ENCODE measurements around the gene THAP8. TPM values are rescaled to one million over a fixed set of nuclear protein-coding genes. Genes with fewer than 3 reads are reported as not detected.

The THAP8 gene
- total and polyA plus RNA-seq, 2 of the 13 experiments (the other 11 are each of a cell fraction or from before 2014, with no cell fraction given), result 1.7 to 3.7 TPM

- TF ChIP-seq HNF1A (IDR thresholded peaks at IDR 0.05; ENCODE audit: low read depth), result no peak
- no peak for TF ChIP-seq HNF1A (CRISPR knock-in tag; IDR thresholded peaks at IDR 0.05; ENCODE audit: borderline replicate concordance)
- TF ChIP-seq ZNF33B (CRISPR knock-in tag; IDR thresholded peaks at IDR 0.05), result 0 out of 2 replicates have a peak, but pooled peaks have one; percentile 3
- TF ChIP-seq ATM (IDR thresholded peaks at IDR 0.05; ENCODE audit: borderline replicate concordance), result no peak
- no peak for TF ChIP-seq EP300 (IDR thresholded peaks at IDR 0.05; ENCODE audit: low read depth in 2 of 2, low read length in 2 of 2)
- no peak for TF ChIP-seq EP300 (CRISPR knock-in tag; IDR thresholded peaks at IDR 0.05; ENCODE audit: borderline replicate concordance)
- no peak for TF ChIP-seq NR1H2 (CRISPR knock-in tag; IDR thresholded peaks at IDR 0.05; ENCODE audit: borderline replicate concordance, low read depth)
- no peak for TF ChIP-seq ZNF251 (CRISPR knock-in tag; IDR thresholded peaks at IDR 0.05)
- no peak for TF ChIP-seq FOSL2 (CRISPR knock-in tag; IDR thresholded peaks at IDR 0.05)
- TF ChIP-seq RBFOX2 (IDR thresholded peaks at IDR 0.05; ENCODE audit: low read depth, low read length), result 0 out of 2 replicates have a peak, but pooled peaks have one; percentile 8
- no peak for TF ChIP-seq DMAP1 (CRISPR knock-in tag; IDR thresholded peaks at IDR 0.05)
- no peak for TF ChIP-seq CREBL2 (CRISPR knock-in tag; IDR thresholded peaks at IDR 0.05; ENCODE audit: borderline replicate concordance)
- no peak for TF ChIP-seq NR2C2 (CRISPR knock-in tag; IDR thresholded peaks at IDR 0.05; ENCODE audit: borderline replicate concordance)
- TF ChIP-seq ASH2L (IDR thresholded peaks at IDR 0.05; ENCODE audit: insufficient read length, low read depth, low read length), result peak; percentile 52
- TF ChIP-seq CCDC6 (CRISPR knock-in tag; IDR thresholded peaks at IDR 0.05), result no peak
- no peak for TF ChIP-seq ZNF770 (CRISPR knock-in tag; IDR thresholded peaks at IDR 0.05)
- no peak for TF ChIP-seq ZNF564 (CRISPR knock-in tag; IDR thresholded peaks at IDR 0.05)
- no peak for TF ChIP-seq ZNF468 (CRISPR knock-in tag; IDR thresholded peaks at IDR 0.05)
- TF ChIP-seq DPF2 (CRISPR knock-in tag; IDR thresholded peaks at IDR 0.05; ENCODE audit: borderline replicate concordance, low read depth), result no peak
- no peak for TF ChIP-seq TBX3 (IDR thresholded peaks at IDR 0.05; ENCODE audit: borderline replicate concordance)
Observed at GRCh38 chr19:36059180-36059910, 5.3 kb upstream of the THAP8 start (continued).
